ENCODE measurements around the gene HKDC1.

GRCh38 chr10:69218831-69219230 lies 1.3 kb upstream of the HKDC1 start:
- TF ChIP-seq CTCF (conservative IDR thresholded peaks at IDR 0.05; ENCODE audit: low read length): no peak
- TF ChIP-seq EZH2phosphoT487 (IDR thresholded peaks at IDR 0.05; ENCODE audit: borderline replicate concordance): no peak
